MM.1S (cell line): ENCODE measurements around the gene CDKL1.

Experiments
- DNase-seq: peaks from one replicate; pipeline ENCODE4 v3.0.0-alpha.2; 2015
- H2AFZ ChIP-seq: fragments of 300-600 bp; sonication (generic); 2 replicates; pipeline ENCODE4 v1.6.0; 2016; ENCODE audit warnings: antibody characterized with exemption, low read length
- H3F3A ChIP-seq: fragments of 300-600 bp; sonication (generic); 2 replicates; pipeline ENCODE4 v1.6.1; 2016; ENCODE audit warnings: mild to moderate bottlenecking, antibody characterized with exemption, low read length, moderate library complexity, mixed read lengths; ENCODE audit not compliant: insufficient read depth
- H3K27ac ChIP-seq: fragments of 300-600 bp; sonication (generic); 2 replicates; pipeline ENCODE4 v1.5.1; 2016; ENCODE audit warnings: mild to moderate bottlenecking, low read length
- H3K27me3 ChIP-seq: fragments of 300-600 bp; sonication (generic); replicated peaks from 2 replicates; pipeline ENCODE4 v1.6.0; 2016; ENCODE audit warnings: low read length; ENCODE audit not compliant: insufficient read depth
- H3K36me3 ChIP-seq: fragments of 300-600 bp; sonication (generic); replicated peaks from 2 replicates; pipeline ENCODE4 v1.6.1; 2016; ENCODE audit warnings: mild to moderate bottlenecking, low read length, mixed read lengths; ENCODE audit not compliant: insufficient read depth
- H3K4me1 ChIP-seq: fragments of 300-600 bp; sonication (generic); 2 replicates; pipeline ENCODE4 v1.6.1; 2016; ENCODE audit warnings: low read length, mixed read lengths
- H3K4me2 ChIP-seq: fragments of 300-600 bp; sonication (generic); 2 replicates; pipeline ENCODE4 v1.6.0; 2016; ENCODE audit warnings: low read depth, low read length
- H3K4me3 ChIP-seq: fragments of 300-600 bp; sonication (generic); 2 replicates; pipeline ENCODE4 v1.5.1; 2016; ENCODE audit warnings: low read length, mixed read lengths
- H3K79me2 ChIP-seq: fragments of 300-600 bp; sonication (generic); 2 replicates; pipeline ENCODE4 v1.6.1; 2016; ENCODE audit warnings: mixed run types, low read length, mixed read lengths
- H3K9ac ChIP-seq: fragments of 300-600 bp; sonication (generic); 2 replicates; pipeline ENCODE4 v1.6.1; 2016; ENCODE audit warnings: low read length, mixed read lengths
- H3K9me2 ChIP-seq: fragments of 300-600 bp; sonication (generic); replicated peaks from 2 replicates; pipeline ENCODE4 v1.6.1; 2016; ENCODE audit warnings: mild to moderate bottlenecking, low read length, mixed read lengths; ENCODE audit not compliant: insufficient read depth
- H3K9me3 ChIP-seq: fragments of 300-600 bp; sonication (generic); replicated peaks from 2 replicates; pipeline ENCODE4 v1.6.1; 2016; ENCODE audit warnings: mild to moderate bottlenecking, low read length, mixed read lengths; ENCODE audit not compliant: insufficient read depth
- H4K20me1 ChIP-seq: fragments of 300-600 bp; sonication (generic); 2 replicates; pipeline ENCODE4 v1.6.1; 2016; ENCODE audit warnings: mild to moderate bottlenecking, low read length, moderate library complexity, mixed read lengths; ENCODE audit not compliant: insufficient read depth
- EZH2 ChIP-seq: fragments of 300-600 bp; sonication (generic); optimal IDR thresholded peaks from 2 replicates; pipeline ENCODE3; 2017; ENCODE audit warnings: low read depth, mild to moderate bottlenecking, antibody characterized with exemption, low read length, mixed read lengths
- EZH2phosphoT487 ChIP-seq: fragments of 300-600 bp; sonication (generic); IDR thresholded peaks from 2 replicates; pipeline ENCODE4 v1.6.1; 2018; ENCODE audit warnings: antibody characterized with exemption, low read length
- TF ChIP-seq, protein P1 (sequence below): fragments of 300-600 bp; sonication (generic); IDR thresholded peaks from 2 replicates; pipeline ENCODE4 v1.5.1; 2016; ENCODE audit warnings: antibody characterized with exemption, low read length, mixed read lengths

The CDKL1 gene

DNA sequence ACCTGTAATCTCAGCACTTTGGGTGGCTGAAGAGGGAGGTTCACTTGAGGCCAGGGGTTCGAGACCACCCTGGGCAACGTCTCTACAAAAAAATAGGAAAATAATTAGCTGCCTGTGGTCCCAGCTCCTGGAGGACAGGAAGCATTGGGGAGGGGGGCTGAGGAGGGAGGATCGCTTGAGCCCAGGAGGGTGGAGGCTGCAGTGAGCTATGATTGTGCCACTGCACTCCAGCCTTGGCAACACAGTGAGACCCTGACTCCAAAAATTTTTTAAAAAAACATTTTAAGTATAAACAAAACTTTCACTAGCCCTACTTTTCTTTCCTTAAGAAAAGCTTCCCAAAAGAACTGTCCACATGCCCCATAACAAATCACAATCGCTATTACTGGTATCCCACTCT, 86.2 kb downstream of the CDKL1 start:
- Histone ChIP-seq H3K4me3 (no peak overlapping the region), H4K20me1 (no peaks in the 10 kb centered on the region), H3K79me2 (peaks cover 12% of the 10 kb centered on the region), H3K9me2 (no peaks in the 10 kb centered on the region), H2AFZ (no peak overlapping the region), H3F3A (0 out of 2 replicates have a peak, but pooled peaks cover 3% of the 10 kb centered on the region), H3K4me2 (no peak overlapping the region), H3K27me3 (no peaks in the 10 kb centered on the region), H3K9ac (no peak overlapping the region), H3K36me3 (no peaks in the 10 kb centered on the region), H3K9me3 (no peaks in the 10 kb centered on the region), H3K27ac (no peak overlapping the region), H3K4me1 (peaks cover 6% of the 10 kb centered on the region; the same call in 1 of the 2 replicates)
- TF ChIP-seq, protein P1, sequence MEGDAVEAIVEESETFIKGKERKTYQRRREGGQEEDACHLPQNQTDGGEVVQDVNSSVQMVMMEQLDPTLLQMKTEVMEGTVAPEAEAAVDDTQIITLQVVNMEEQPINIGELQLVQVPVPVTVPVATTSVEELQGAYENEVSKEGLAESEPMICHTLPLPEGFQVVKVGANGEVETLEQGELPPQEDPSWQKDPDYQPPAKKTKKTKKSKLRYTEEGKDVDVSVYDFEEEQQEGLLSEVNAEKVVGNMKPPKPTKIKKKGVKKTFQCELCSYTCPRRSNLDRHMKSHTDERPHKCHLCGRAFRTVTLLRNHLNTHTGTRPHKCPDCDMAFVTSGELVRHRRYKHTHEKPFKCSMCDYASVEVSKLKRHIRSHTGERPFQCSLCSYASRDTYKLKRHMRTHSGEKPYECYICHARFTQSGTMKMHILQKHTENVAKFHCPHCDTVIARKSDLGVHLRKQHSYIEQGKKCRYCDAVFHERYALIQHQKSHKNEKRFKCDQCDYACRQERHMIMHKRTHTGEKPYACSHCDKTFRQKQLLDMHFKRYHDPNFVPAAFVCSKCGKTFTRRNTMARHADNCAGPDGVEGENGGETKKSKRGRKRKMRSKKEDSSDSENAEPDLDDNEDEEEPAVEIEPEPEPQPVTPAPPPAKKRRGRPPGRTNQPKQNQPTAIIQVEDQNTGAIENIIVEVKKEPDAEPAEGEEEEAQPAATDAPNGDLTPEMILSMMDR, result no peak
- TF ChIP-seq EZH2phosphoT487 (no peak), EZH2 (no peak)
- DNase-seq, result no peak

DNA sequence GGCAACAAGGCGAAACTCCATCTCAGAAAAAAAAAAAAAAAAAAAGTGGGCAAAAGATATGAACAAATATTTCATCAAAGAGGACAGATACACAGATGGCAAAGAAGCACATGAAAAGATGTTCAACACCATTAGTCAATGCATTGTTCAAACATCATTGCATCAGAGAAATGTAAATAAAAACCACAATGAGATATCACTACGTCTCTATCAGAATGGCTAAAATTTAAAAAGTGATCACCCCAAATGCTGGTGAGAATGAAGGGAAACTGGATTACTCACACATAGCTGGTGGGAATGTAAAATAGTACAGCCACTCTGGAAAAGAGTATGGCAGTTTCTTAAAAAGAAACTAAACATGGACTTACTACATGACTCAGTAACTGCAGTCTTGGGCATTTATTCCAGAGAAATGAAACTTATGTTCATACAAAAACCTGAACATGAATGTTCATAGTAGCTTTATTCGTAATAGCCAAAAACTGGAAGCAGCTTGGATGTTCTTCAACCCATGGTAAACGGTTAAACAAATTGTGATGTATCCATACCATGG, 88.2 kb downstream of the CDKL1 start:
- Histone ChIP-seq H3K27me3 (no peaks in the 10 kb centered on the region), H3K27ac (no peak overlapping the region)

DNA sequence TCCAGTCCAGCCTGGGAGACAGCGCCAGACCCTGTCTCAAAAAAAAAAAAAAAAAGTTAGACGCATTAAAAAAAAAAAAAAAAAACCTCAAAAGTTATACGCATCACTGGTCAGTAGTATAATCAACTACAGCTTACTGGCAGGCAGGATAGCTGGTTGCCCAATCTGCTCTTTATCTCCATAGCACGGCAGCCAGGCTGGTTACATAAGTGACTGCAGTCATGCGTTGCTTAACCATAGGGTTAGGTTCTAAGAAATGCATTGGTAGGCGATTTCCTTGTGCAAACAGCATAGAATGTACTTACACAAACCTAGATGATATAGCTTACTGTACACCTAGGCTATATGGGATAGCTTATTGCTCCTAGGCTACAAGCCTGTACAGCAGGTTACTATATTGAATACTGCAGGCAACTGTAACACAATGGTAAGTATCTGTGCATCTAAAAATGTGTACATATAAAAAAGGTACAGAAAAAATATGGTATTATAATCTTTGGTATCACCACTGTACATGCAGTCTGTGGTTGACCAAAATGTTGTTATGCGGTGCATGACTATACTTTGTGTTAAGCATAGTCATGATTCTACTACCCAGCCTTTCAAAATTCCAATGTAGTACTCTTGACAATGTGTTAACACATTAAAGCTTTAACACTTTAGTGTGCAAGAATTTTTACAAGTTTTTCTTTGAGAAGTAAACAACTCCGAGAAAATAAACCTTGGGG, 92.8 kb downstream of the CDKL1 start:
- Histone ChIP-seq H3K36me3 (no peaks in the 10 kb centered on the region), H4K20me1 (no peaks in the 10 kb centered on the region), H3K9ac (no peak overlapping the region), H3K27me3 (no peaks in the 10 kb centered on the region), H2AFZ (no peak overlapping the region), H3K4me3 (no peak overlapping the region), H3K27ac (no peak overlapping the region), H3K79me2 (no peaks in the 10 kb centered on the region), H3K4me1 (no peaks in the 10 kb centered on the region), H3K9me3 (no peaks in the 10 kb centered on the region), H3K4me2 (no peak overlapping the region), H3K9me2 (no peaks in the 10 kb centered on the region), H3F3A (no peaks in the 10 kb centered on the region)
- TF ChIP-seq, protein P1, result no peak
- no peak for TF ChIP-seq EZH2
- TF ChIP-seq EZH2phosphoT487, result no peak
- no peak for DNase-seq

More for the DNA sequence above, 88.2 kb downstream of the CDKL1 start:
- Histone ChIP-seq H3K4me2 (no peak overlapping the region), H3F3A (0 out of 2 replicates have a peak, but pooled peaks cover 3% of the 10 kb centered on the region), H3K4me1 (peaks cover 5% of the 10 kb centered on the region; the same call in 1 of the 2 replicates), H3K9ac (no peak overlapping the region), H4K20me1 (no peaks in the 10 kb centered on the region), H3K4me3 (no peak overlapping the region), H2AFZ (no peak overlapping the region), H3K79me2 (peaks cover 10% of the 10 kb centered on the region), H3K9me2 (no peaks in the 10 kb centered on the region), H3K36me3 (no peaks in the 10 kb centered on the region), H3K9me3 (no peaks in the 10 kb centered on the region)
- DNase-seq, result no peak
- TF ChIP-seq EZH2phosphoT487, result no peak
- TF ChIP-seq, protein P1, result no peak
- TF ChIP-seq EZH2, result no peak
